ENCODE measurements around the gene SPINK4. TPM values are rescaled to one million over a fixed set of nuclear protein-coding genes. Genes with fewer than 3 reads are reported as not detected.
A peak's percentile ranks its signal among the peaks of the same experiment; 100 is the strongest.

Gene SPINK4
- total RNA-seq, 1 donor from 2014 or later = not detected

DNA sequence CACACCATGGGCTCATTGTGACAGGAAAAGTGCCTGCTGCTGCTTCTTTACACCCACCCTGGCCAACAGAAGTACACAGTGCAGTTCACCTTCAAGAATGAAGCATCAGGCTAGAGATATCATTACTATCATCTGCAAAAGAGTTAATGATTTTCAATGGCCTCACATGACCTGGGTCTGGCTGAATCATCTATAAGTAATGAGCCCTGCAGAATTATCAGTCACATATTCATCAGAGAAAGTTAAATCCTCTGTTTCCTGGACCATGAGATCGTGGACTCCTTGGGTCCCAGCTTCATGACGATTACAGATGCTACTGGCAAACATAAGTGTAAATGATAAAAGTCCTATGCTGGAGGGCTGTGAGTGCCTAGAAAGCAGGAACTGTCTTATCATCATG is 16.3 kb downstream of the SPINK4 start:
- no peak for DNase-seq (ENCODE audit: low read depth in 2 of 2)

DNA sequence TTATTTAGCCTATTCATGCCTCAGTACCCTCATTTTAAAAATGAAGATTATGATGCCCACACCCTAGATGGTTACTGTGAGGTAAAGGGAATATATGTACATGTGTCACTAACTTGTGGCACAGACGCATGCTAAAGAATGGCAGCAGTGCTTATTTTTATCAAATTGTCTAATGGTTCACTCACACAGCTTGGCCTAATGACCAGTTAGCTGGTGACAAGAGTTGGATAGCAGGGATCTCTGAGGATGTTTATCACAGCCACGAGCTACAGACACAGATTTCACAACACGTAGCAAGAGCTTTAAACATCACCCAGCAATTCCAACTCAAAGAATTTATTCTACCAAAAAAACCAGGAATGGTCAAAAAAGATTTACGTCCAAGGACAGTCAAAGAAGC is 17.3 kb downstream of the SPINK4 start:
- no peak for DNase-seq (ENCODE audit: low read depth in 2 of 2)

DNA sequence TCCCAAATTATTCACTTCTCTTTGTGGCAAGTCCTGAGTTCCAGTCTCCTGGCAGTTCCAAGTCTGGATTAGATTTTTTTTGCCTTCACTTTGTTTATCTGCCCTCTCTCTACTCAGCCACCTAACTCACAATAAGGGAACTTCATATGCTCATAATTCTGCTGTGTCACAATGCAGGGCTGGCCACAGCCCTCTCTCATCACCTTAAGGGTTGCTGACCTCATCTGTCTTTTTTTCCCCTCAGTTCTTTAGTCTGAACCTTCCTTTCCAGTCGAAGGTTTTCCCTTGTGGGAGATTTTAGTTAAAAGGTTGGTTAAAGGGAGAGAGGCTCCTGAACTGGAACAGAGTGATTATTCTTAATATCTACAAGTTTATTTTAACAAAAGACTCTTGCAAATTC is 20.4 kb downstream of the SPINK4 start:
- no peak for DNase-seq (ENCODE audit: low read depth in 2 of 2)

DNA sequence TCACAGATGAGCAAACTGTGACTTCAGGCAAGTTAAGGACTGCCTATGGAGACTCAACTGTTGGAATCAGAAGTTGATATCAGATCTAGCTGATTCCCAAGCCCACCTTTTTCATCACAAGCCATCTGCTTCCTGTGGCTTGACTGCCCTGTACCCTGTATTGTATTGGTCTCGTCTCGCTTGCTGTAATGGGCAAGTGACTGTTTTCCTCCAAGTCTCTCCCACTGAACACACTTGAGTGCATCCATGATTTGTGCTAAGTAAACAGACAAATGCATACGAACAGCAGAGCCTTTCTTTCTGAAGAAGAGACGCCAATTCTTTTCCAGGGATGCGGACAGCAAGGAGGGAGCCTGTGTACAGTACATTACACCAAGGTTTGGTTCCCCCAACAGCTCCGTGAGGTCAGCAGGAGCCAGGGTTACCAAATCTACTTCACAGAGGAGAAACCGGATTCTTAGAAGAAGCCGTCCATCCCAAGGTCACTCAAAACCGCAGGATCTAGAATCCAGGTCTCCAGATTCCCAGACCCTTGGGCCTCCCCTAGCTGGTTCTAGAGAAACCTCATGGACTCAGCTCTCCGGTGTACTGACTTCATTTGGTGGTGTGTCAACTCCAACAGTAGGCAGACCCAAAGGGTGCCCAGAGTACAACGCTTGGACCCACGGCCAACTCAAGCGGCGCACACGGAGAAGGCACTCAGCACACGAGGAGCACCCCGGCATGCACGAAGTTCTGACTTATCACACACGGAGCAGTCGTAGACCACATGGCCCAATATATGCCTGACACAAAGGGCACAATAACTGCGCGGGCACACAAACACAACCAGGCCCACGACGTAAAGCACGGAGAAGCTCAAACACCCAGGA is 23.4 kb downstream of the SPINK4 start:
- peak in 1 of 2 donors; percentile 64 for DNase-seq (ENCODE audit: low read depth in 2 of 2)

DNA sequence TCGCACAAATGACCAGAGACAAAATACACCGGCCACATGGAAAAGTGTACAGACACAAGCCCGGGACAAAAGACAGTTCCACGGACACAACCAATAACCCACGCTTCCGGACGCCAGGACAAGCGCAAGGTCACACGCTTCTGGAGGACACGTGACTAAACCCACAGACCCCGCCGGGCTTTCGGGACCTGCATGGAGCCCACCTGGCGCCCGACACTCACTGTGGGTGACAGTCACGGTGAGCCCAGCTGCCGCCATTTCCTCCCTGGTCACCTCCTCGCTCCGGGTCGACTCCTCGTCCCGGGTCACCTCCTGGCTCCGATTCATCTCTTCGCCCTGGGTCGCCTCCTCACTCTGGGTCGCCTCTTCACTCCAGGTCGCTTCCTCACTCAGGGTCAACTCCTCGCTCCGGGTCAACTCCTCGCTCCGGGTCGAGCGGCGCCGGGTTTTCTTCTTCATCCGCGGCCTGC is 24.1 kb downstream of the SPINK4 start:
- DNase-seq (ENCODE audit: low read depth in 2 of 2) = peak; percentile 18 to 49

DNA sequence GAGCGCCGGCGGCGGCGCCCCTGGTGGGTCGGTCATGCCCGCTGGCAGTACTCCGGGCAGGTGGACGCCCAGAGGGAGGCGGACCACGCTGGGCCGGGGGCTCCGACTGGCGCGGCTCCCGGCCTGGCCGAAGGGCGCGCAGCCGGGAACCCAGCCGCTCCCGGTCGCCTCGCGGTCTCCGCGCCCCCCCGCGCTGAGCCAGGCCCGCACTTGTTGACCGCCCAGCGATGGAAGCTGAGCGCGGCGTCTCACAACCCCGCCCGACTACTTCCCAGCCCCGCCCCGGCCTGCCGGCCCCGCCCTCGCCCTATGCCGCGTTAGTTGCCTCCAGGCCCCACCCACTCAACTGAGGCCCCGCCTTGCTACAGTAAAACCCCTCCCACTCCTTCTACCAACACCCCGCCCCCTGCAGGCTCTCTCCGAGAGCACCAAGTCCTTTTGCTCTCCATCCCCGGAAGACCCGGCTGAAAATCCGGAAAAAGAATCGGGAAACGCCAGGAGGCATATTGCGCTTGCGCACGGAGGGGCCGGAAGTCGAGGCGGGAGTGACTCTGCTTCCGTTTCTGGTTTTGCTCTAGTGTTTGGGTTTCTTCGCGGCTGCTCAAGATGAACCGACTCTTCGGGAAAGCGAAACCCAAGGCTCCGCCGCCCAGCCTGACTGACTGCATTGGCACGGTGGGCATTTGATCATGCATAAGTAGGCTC is 24.7 kb downstream of the SPINK4 start, which contains the start of the genes BAG1 and CHMP5:
Gene BAG1, minus strand, starts transcription at position 236 of the 705 bp plus-strand sequence.
Gene CHMP5, plus strand, starts transcription at position 577 of the 705 bp plus-strand sequence. Its CDS starts 30 bp downstream, at position 607.
- peak; percentile 97 to 100 for DNase-seq (ENCODE audit: low read depth in 2 of 2)

DNA sequence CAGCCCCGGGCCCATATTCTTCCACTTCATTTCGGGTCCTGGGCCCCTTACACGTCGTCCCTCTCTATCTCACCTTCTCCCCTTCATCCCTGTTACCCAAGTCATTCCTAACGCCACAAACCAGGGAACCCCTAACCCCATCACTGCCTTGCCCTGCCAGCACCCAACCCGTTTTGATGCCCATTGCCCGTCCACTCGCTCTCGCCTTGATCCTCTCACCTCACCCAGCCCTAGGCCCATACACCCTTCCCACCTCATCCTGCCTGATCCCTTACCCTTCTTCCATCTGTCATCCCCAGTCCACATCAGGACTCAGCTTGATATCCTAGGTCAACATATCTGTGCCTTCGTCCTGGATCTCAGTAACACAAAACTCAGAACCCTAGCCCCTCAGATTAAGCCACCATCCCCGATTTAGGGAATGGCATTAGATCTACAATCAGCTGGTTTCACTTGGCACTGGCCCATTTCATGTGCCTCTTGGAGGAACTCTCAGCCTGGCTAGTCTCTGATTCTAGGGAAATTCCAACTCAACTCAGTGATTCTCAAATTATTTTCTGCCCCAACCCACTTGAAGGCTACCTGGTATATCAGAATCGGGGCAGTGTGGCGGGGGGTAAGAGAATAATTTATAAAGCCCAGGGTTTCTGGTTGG is 25.4 kb downstream of the SPINK4 start:
- peak in 1 of 2 donors; percentile 3 for DNase-seq (ENCODE audit: low read depth in 2 of 2)

DNA sequence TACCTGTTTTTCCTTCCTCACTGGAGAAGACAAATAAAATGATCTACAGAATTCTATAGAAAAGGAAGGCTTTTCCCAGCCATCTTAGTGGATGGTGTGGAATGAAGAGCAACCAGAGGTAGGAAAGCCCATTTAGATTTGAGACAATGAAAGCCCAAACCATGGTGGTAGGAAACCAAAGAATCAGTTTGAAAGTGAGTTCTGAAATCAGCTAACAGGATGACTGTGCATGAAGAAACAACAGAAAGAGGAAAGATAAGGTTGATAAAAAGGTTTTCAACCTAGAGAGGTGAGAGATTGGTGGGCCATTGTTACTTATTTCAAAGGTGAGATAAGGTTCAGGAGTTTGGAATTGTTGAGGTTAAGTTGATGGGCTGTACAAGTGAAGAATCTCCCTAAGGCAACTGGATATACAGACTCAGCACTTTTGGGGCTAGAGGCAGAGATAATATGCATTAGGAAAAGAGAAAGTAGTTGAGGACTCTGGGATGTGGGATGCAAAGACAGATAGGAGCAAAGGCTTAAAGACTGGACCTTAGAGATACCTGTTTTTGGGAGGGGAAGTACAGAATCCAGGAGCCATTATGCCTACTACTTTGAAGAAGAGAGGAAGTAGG is 27.3 kb downstream of the SPINK4 start:
- DNase-seq (ENCODE audit: low read depth in 2 of 2) = no peak

DNA sequence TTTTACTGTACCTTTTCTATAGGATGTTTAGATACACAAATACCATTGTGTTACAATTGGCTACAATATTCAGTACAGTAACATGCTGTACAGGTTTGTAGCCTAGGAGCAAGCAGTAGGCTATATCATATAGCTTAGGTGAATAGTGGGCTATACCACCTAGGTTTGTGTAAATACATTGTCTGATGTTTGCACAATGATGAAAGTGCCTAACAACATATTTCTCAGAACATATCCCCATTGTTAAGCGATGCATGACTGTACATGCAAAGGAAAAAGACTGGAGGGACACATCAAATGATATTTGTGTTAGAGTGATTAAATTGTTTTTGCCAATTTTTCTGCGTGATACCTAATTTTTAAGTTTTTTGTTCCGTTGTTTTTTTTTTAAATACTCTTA is 30.2 kb downstream of the SPINK4 start:
- DNase-seq (ENCODE audit: low read depth in 2 of 2) = no peak

DNA sequence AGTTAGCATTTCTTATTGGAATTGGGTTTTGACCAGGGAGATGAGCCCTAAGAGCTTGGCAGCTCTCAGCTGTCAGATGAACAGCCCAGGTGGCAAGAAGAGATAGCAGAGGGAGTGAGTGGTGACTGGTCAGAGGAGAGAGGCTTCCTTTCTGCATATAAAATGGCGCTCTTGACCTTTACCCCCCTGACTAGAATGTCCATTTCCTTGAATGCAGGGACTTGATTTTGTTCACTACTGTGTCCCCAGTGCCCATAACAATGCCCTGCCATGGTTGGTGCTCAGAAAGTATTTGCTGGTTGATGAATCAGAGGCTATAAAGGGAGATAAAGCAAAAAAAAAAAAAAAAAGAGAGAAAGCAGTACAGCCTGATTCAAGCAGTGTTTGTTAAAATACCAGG is 32.1 kb downstream of the SPINK4 start:
- no peak for DNase-seq (ENCODE audit: low read depth in 2 of 2)

DNA sequence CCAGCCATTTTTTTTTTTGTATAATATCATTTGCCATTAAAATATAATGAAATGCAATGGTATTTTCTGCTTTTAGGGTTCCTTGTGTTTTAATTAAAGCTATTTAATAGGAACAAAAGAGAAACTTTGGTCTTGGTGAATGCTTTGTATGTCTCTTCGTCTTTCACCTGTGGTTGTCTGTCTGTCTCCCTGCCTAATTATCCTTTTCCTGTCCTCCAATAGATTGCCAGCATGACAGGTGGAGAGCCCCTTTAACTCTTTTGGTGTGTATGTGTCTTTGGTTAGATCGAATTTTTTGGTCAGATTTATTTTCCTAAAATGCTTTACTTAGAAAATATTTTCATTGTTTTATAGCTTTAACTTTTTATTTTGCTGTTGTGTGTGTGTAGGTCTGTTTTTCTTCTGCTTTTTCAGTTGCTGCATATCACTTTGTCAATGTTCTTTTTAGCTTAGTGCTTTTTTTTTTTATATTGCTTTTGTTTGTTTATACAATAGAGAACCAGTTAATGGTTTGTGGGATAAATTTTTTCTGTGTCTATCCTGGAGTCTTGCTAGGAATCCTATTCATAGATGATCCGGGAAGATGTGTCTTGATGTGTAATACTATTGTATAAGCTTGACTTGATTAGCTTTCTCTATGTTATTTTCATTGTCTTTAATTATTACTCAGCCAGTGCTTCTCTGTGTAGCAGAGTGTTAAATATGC is 33.5 kb downstream of the SPINK4 start:
- DNase-seq (ENCODE audit: low read depth in 2 of 2) = no peak

DNA sequence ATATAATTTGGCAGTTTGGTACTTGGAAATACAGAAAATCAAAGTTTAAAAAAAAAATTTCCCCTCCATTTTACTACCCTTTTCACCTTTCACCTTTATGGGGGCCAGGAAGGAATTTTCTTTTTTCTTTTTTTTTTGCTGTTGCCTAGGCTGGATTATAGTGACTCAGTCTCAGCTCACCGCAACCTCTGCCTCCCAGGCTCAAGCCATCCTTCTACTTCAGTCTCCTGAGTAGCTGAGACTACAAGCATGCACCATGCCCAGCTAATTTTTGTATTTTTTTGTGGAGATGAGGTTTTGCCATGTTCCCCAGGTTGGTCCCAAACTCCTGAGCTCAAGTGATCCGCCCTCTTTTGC is 34.0 kb downstream of the SPINK4 start:
- DNase-seq (ENCODE audit: low read depth in 2 of 2) = no peak

DNA sequence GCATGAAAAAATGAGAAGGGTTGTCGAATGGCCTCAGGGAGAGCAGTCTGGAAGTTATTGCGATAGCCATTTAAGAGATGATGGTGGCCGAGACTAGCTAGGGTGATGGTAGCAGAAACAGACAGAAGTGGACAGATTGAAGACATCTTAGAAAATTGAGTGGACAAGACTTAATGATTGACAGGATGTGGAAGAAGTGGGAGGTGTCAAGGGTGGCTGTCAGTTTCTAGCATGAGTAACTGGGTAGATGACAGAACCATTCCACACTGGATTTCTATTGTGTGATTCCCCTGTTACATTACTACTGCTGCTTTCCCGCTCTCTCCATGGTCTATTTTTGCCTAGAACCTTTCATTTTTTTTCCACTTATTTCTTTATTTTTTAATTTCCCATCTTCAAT is 37.5 kb downstream of the SPINK4 start:
- no peak for DNase-seq (ENCODE audit: low read depth in 2 of 2)

DNA sequence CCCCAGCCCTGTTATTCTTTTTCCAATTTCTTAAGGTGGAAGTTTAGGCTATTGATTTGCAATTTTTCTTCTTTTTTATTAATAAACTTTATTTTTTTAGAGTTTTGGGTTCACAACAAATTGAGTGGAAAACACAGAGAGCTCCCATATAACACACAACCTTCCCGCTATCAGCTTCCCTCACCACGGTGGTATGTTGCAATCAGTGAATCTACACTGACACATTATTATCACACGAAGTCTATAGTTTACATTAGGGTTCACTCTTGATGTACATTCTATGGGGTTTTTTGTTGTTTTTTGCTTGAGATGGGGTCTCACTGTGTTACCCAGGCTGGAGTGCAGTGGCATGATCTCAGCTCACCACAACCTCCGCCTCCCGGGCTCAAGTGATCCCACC is 45.5 kb downstream of the SPINK4 start:
- no peak for DNase-seq (ENCODE audit: low read depth in 2 of 2)

DNA sequence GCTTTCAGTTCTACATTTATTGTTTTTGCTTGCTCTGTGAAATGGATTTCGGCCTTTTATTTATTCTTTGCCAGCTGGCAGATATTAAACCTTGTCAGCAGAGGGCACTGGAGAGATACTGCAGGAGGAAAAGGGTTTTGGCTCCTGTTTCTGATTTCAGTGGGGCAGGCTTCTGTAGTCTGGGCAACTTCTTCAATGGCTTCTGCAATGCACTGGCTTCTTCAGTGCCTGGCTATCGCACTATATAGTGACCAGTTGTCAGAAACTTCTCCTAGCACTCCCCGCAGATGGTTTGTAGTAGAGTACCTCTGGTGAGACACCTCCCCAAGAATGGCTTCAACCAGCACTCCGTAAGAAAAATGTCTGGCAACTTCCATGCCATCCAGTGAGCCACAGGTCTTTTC is 47.1 kb downstream of the SPINK4 start:
- DNase-seq (ENCODE audit: low read depth in 2 of 2) = peak; percentile 62 to 75

DNA sequence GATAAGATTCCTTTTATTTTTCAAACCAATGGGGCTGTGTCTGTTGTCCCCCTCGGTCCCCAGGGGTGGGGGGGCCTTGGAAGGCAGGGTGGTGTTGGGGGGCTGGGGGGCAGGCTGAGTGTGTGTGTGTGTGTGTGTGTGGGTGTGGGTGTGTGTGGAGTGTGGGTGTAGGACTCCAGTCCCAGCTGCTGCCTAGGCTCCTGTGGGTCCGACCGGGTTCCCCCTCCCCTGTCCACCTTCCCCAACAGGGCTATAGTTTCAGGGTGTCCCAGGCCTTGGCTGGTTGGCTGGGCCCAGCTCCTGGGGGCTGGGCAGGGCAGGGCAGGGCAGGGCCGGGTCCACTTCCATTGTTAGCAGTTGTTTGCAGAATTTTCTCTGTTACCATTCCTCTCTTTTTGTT is 48.3 kb downstream of the SPINK4 start:
- DNase-seq (ENCODE audit: low read depth in 2 of 2) = no peak

DNA sequence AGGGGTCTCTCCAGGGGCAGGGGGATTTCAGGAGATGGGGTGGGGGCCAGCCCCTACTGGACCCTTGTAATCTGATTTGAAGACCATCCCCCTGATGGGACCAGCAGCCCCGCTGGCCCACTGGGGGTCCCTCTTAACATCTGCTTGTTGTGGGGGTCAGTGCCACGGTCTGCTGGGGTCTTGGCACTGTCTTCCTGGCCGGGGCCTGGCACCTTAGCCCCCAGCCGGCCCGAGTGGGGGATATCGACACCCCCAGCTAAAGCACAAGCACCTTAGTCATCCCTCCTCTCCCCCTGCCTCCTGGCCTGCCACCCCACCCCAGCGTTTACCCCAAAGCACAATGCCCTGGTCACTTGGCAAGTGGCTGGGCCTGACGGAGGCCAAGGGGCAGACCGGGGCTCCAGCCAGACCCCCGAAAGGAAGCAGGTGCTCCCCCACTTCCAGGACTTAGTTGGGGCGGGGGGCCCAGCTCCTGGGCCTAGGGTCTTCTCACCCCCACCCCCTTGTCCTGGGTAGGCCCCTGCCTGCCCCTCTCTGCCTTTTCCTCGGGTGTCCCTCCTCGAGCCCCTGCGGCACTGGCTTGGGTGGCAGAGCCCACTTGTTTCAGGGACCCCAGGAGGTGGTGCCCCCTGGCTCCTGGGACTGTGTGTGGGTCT is 49.0 kb downstream of the SPINK4 start:
- DNase-seq (ENCODE audit: low read depth in 2 of 2) = no peak

DNA sequence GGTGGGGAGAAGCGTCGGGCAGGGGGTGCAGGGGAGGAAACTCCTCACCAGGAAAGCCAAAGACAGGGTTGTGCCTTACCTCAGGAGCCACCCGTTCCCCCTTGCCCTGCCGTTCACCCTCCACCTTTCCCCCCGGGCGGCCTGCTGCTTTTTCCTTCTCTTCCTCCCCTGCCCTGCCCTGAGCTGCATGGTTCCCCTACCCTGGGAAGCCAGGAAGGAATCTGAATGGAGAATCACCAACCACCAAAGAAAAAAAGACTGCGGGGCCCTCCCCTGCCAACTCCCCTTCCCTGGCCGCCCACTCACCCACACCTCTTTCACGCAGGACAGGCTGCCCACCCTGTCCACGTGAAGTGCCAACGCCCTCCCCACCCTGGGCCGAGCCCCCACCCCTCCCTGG is 49.5 kb downstream of the SPINK4 start:
- DNase-seq (ENCODE audit: low read depth in 2 of 2) = peak in 1 of 2 donors; percentile 40

DNA sequence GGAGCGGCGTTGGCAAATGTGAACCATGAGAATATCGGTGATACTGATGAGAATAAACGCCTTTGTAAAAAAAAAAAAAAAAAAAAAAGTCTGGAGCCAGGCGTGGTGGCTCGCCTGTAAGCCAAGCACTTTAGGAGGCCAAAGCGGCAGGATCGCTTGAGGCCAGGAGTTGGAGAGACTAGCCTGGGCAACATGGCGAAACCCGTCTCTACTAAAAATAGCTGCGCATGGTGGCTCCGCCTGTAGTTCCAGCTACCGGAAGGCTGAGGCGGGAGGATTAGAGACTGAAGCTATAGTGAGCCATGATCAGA is 49.9 kb downstream of the SPINK4 start:
- DNase-seq (ENCODE audit: low read depth in 2 of 2) = no peak

DNA sequence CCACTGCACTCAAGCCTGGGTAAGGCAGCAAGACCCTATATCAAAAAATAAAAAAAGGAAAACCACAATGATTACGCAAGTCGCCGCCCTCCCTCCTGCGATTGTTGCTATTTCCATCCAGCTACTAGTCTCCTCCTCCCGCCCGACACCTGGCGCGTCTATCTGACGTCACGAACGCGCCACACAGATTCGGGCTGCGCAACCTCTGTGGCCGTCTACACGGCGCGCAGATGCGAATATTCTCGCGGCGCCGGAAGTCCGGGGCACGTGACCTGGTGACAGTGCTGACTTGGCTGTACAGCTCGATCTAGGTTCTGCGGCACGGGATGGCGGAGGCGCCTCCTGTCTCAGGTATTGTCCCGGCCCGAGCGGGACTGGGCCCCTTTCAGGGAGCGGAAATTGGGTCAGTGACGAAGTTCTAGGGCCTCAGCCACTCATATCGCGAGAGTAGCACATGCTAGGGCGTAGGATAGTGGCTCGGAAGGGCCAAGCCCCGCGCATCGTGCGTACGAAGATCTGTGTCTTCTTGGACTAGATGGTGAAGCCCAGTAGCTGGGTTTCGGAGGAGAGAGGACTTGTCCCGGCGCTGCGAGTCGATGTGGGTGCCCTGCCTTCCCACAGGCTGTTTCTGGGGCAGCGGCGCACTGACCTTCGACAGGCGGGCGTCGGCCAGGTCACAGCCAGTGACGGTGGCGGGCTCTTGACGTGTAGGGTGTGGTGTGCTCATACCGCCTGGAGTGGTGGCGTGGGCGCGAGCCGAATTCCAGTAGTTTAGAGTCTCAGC is 50.5 kb downstream of the SPINK4 start, which contains the start of gene NFX1:
Gene NFX1, plus strand, starts transcription at position 270 of the 784 bp plus-strand sequence. Its CDS starts 57 bp downstream, at position 327.
- DNase-seq (ENCODE audit: low read depth in 2 of 2) = peak; percentile 97 to 99
